OCI-LY7 (cell line): Measurements from ENCODE around the gene DOK3.

Source experiments
- CTCF ChIP-seq: fragments of 200-600 bp; sonication (generic); conservative IDR thresholded peaks from 2 replicates; pipeline ENCODE4 v1.5.1; 2014; ENCODE audit warnings: mild to moderate bottlenecking, antibody characterized with exemption, low read length, moderate library complexity, mixed read lengths
- EZH2phosphoT487 ChIP-seq: fragments of 200-600 bp; sonication (generic); IDR thresholded peaks from 2 replicates; pipeline ENCODE4 v1.6.1; 2018; ENCODE audit warnings: low read depth, borderline replicate concordance, mild to moderate bottlenecking, mixed run types, antibody characterized with exemption, low read length, moderate library complexity, mixed read lengths

- no peak for TF ChIP-seq CTCF
- no peak for TF ChIP-seq EZH2phosphoT487
Measured at GRCh38 chr5:177491983-177492746, 17.5 kb downstream of the DOK3 start.
